ENCODE measurements around the gene ESYT1.

- TF ChIP-seq CTCF (conservative IDR thresholded peaks at IDR 0.05 in 1 of 2, IDR thresholded peaks at IDR 0.05 in 1 of 2; ENCODE audit: low read depth in 1 of 2, low read length in 2 of 2), result no peak
- no peak for TF ChIP-seq EZH2 (IDR thresholded peaks at IDR 0.05; ENCODE audit: low read length, missing control alignments)
These were observed at the start of gene ESYT1 for GRCh38 chr12:56127888-56128669.

Measured in fibroblast of lung (primary cell).